Naive thymus-derived CD4-positive, alpha-beta T cell (primary cell): ENCODE data around the gene ARHGEF10L. TPM values are rescaled to one million over a fixed set of nuclear protein-coding genes. Genes with fewer than 3 reads are reported as not detected.

ENCODE experiments used
- ATAC-seq: fragments of 150-1000 bp; cut with Tn5 transposase; 2 replicates; pipeline ENCODE4 v1.10.0; 2021; ENCODE audit warnings: mild to moderate bottlenecking, moderate library complexity
- CTCF ChIA-PET: fragments of 350-600 bp; sonication (Branson Sonifier 250); formaldehyde crosslinking; loops from one replicate; lab custom pipeline; 2021; ENCODE audit warnings: antibody characterized with exemption; lab: Charles Lee
- POLR2A ChIA-PET: fragments of 350-600 bp; sonication (Branson Sonifier 250); formaldehyde crosslinking; loops from one replicate; lab custom pipeline; 2021; ENCODE audit warnings: antibody characterized with exemption, inconsistent platforms; lab: Charles Lee
- DNase-seq, 9 donors: peaks; one replicate each; pipeline versions ENCODE4 v3.0.0 to v3.0.0-alpha.2; 2020 to 2022; ENCODE audit warnings: mixed read lengths in 1 of 9
- H3K27ac ChIP-seq: one replicate; pipeline ENCODE4 v1.7.0; 2013; ENCODE audit warnings: mild to moderate bottlenecking, low read depth, low read length, moderate library complexity
- H3K27me3 ChIP-seq, 2 donors: one replicate each; pipeline ENCODE4 v1.7.0; 2013; ENCODE audit warnings: low read length in 2 of 2, mild to moderate bottlenecking in 2 of 2, moderate library complexity in 2 of 2; ENCODE audit not compliant: control insufficient read depth in 2 of 2, insufficient read depth in 2 of 2
- H3K36me3 ChIP-seq, 3 experiments: 1 replicate in 2 of 3; 2 replicates in 1 of 3; pipeline ENCODE4 v1.7.0; 2013; ENCODE audit warnings: low read length in 3 of 3, mild to moderate bottlenecking in 3 of 3, moderate library complexity in 1 of 3; ENCODE audit not compliant: insufficient read depth in 3 of 3, control insufficient read depth in 2 of 3
- H3K4me1 ChIP-seq, 2 donors: one replicate each; pipeline ENCODE4 v1.7.0; 2013; ENCODE audit warnings: low read length in 2 of 2, mild to moderate bottlenecking in 2 of 2, moderate library complexity in 1 of 2; ENCODE audit not compliant: control insufficient read depth in 2 of 2, insufficient read depth in 2 of 2
- H3K4me3 ChIP-seq: 2 replicates; pipeline ENCODE4 v1.7.0; 2013; ENCODE audit warnings: mild to moderate bottlenecking, low read length
- H3K9me3 ChIP-seq, 3 experiments: 1 replicate in 2 of 3; 2 replicates in 1 of 3; pipeline ENCODE4 v1.7.0; 2013; ENCODE audit warnings: low read length in 3 of 3; ENCODE audit not compliant: control insufficient read depth in 2 of 3
- H3K27ac Mint-ChIP-seq, 9 donors: one replicate each; pipeline ENCODE4 v1.8.0; 2020 to 2022; ENCODE audit warnings: mixed read lengths in 9 of 9, mild to moderate bottlenecking in 8 of 9, moderate library complexity in 5 of 9, inconsistent platforms in 2 of 9
- H3K27me3 Mint-ChIP-seq, 5 donors: one replicate each; pipeline ENCODE4 v1.8.0; 2021 to 2022; ENCODE audit warnings: mixed read lengths in 5 of 5, mild to moderate bottlenecking in 1 of 5
- H3K36me3 Mint-ChIP-seq, 5 donors: one replicate each; pipeline ENCODE4 v1.8.0; 2020 to 2022; ENCODE audit warnings: mixed read lengths in 5 of 5, mild to moderate bottlenecking in 3 of 5, inconsistent platforms in 1 of 5
- H3K4me1 Mint-ChIP-seq, 7 donors: one replicate each; pipeline ENCODE4 v1.8.0; 2020 to 2022; ENCODE audit warnings: mixed read lengths in 7 of 7, mild to moderate bottlenecking in 3 of 7, inconsistent platforms in 1 of 7
- H3K4me3 Mint-ChIP-seq, 10 donors: one replicate each; pipeline ENCODE4 v1.8.0; 2020 to 2022; ENCODE audit warnings: mild to moderate bottlenecking in 10 of 10, mixed read lengths in 10 of 10, moderate library complexity in 6 of 10, inconsistent platforms in 2 of 10
- H3K9me3 Mint-ChIP-seq, 11 donors: one replicate each; pipeline ENCODE4 v1.8.0; 2020 to 2022; ENCODE audit warnings: mixed read lengths in 11 of 11, mild to moderate bottlenecking in 4 of 11, inconsistent platforms in 1 of 11, moderate library complexity in 1 of 11
- intact Hi-C, 2 donors: fragments of 100-400 bp; cut with micrococcal nuclease; formaldehyde crosslinking; loops; one replicate each; pipeline ENCODE4 v1.15.1; 2023
- polyA plus RNA-seq, 2 donors: library from polyadenylated mRNA; unstranded; fragments of 300-500 nt; fragmentation: Illumina TruSeq; gene quantifications; one replicate each; pipeline ENCODE4 v1.2.3, GENCODE V29; 2021
- total RNA-seq, 6 experiments: library from RNA in 5 of 6; stranded (reverse) in 5 of 6; gene quantifications; 1 replicate in 5 of 6; 2 replicates in 1 of 6; pipeline ENCODE4 v1.2.3 and lab custom pipeline; 2021 to 2026

ARHGEF10L gene
- total and polyA plus RNA-seq, 7 experiments from 2014 or later: 0.59 to 19.7 (median 0.84) TPM; not detected in 3

DNA sequence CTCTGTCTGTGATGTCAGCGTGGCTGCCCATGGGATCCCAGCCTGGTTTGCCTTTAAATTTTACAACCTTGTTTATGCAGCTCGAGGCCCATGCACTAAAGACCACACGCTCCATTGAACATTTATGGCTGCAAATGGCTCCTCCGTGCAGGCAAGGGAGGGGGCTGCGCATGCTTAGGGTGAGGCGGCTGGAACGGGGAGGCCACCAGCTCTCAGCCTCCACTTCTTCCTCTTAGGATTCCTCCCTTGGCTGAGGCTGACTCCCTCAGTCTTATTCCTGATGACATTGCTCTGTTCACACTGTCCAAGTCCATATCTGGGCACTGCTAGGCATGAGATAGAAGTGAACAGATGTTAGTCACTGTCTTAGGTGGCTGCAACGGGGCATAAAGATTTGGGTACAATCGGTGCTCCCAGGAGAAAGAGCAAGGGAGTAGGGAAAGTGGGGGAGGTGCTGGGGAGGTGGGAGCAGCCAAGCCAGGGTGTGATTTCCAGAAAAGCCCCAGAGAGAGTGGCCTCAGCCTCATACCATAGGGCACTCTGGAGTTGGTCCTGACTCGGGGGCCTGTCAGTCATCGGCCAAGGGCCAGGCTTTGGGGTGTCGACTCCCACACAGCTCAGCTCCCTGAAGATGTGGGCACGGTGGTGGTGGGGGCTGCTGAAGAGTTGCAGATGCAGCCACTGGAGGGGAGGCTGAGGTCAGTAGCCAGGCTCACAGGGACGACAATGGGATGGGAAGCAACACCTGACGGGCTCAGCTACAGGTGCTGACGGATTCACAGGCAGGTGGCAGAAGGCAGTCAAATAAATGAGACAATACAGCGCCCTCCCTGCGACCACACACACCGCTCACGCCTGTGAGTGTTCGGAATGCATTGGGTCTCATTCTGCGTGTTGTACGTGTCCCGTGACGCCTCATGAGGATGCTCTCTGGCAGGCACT is 178.4 kb downstream of the ARHGEF10L start:
- Mint-ChIP-seq H3K36me3 (no peaks in the 10 kb centered on the region), H3K9me3 (no peaks in the 10 kb centered on the region), H3K27me3 (peaks cover 3 to 20% (median 5%) of the 10 kb centered on the region in 5 donors), H3K4me3 (no peak overlapping the region), H3K4me1 (no peaks in the 10 kb centered on the region), H3K27ac (no peak overlapping the region)
- no peak for ATAC-seq
- intact Hi-C loops: no loop called here
- Histone ChIP-seq H3K27ac (no peak overlapping the region), H3K4me3 (no peak overlapping the region), H3K27me3 (no peaks in the 10 kb centered on the region), H3K9me3 (no peaks in the 10 kb centered on the region), H3K36me3 (no peaks in the 10 kb centered on the region), H3K4me1 (no peaks in the 10 kb centered on the region)
- ChIA-PET POLR2A (no interaction called here), CTCF (no interaction called here)
- DNase-seq: no peak

DNA sequence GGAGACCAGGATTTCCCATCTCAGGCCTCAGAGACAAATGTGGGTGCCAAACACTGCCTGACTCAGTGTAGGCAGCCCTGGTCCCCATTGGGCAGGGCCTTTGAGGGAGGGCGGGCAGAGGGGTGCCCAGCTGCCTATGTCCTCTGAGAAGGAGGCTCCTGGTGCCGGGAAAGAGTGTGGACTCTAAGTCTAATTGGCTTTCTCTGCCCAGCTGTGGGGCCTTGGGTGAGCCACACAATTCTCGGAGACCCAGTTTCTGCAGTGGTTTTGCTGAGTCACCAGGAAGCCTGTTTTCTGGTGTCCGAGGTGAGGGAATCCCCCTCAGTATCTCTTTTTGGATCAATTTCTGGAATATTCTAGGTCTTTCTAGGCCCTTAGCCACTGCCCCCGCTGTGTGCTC is 180.4 kb downstream of the ARHGEF10L start:
- no peak overlapping the region for H3K4me3 Mint-ChIP-seq
- no peak overlapping the region for H3K4me3 ChIP-seq
- no peaks in the 10 kb centered on the region for H3K36me3 Mint-ChIP-seq
- no peaks in the 10 kb centered on the region for H3K9me3 Mint-ChIP-seq
- no peaks in the 10 kb centered on the region for H3K27me3 ChIP-seq
- H3K36me3 ChIP-seq: no peaks in the 10 kb centered on the region
- ChIA-PET POLR2A (no interaction called here), CTCF (no interaction called here)
- no peak overlapping the region for H3K27ac ChIP-seq
- no peaks in the 10 kb centered on the region for H3K9me3 ChIP-seq
- no peaks in the 10 kb centered on the region for H3K4me1 ChIP-seq
- intact Hi-C loops: no loop called here
- no peak for DNase-seq
- H3K27ac Mint-ChIP-seq: no peak overlapping the region
- H3K4me1 Mint-ChIP-seq: no peaks in the 10 kb centered on the region
- ATAC-seq: no peak
- peaks cover 3 to 20% (median 5%) of the 10 kb centered on the region in 5 donors for H3K27me3 Mint-ChIP-seq

DNA sequence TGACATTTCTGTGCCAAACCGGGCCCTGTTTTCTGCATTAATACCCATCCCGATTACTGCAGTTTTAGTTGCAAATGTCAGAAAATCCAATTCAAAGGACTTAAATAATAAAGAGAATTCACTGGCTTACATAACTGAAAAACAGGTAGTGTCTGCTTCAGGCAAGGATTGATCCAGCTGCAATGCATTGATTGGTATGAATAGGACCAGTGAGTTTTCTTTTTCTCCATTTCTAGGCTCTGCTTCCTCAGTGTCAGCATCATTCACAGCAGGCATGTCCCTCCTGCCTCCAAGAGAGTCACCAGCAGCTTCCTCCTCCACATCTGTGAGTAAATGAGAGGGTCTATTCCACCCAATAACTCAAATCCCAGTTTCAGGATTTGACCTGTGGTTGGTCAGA is 181.9 kb downstream of the ARHGEF10L start:
- H3K9me3 ChIP-seq: no peaks in the 10 kb centered on the region
- H3K36me3 Mint-ChIP-seq: no peaks in the 10 kb centered on the region
- CTCF ChIA-PET: no interaction called here
- intact Hi-C loops: no loop called here
- peaks cover 3 to 20% (median 5%) of the 10 kb centered on the region in 5 donors for H3K27me3 Mint-ChIP-seq
- no peak overlapping the region for H3K4me3 ChIP-seq
- ATAC-seq: no peak
- H3K27me3 ChIP-seq: no peaks in the 10 kb centered on the region
- no peaks in the 10 kb centered on the region for H3K36me3 ChIP-seq
- no peaks in the 10 kb centered on the region for H3K4me1 Mint-ChIP-seq
- no peaks in the 10 kb centered on the region for H3K9me3 Mint-ChIP-seq
- H3K4me1 ChIP-seq: no peaks in the 10 kb centered on the region
- POLR2A ChIA-PET: no interaction called here
- DNase-seq: no peak
- no peak overlapping the region for H3K4me3 Mint-ChIP-seq
- no peak overlapping the region for H3K27ac ChIP-seq
- no peak overlapping the region for H3K27ac Mint-ChIP-seq

DNA sequence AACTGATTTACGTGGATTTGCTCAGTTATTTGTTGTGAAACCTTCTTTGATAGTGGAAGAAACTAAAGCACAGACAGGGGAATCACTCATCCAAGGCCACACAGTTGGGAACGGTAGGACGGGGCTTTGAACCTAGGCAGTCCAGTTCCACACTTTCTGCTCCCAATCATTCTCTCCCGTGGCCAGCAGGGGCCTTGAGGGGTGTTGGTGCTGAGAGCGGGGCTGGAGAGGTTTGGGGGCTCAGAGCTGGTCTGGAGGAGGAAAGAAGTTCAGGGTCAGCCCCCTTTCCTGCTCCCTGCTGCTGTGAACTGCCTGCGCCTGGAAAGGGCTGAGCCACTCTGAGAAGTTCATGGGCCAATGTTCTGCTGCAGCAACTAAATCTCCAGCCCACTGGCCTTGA is 184.2 kb downstream of the ARHGEF10L start:
- Mint-ChIP-seq H3K27ac (no peak overlapping the region), H3K36me3 (no peaks in the 10 kb centered on the region), H3K9me3 (peaks cover 0 to 8% (median 0%) of the 10 kb centered on the region in 11 donors), H3K4me3 (no peak overlapping the region), H3K4me1 (no peaks in the 10 kb centered on the region), H3K27me3 (peaks cover 0 to 21% (median 3%) of the 10 kb centered on the region in 5 donors)
- no peak overlapping the region for H3K27ac ChIP-seq
- ChIA-PET CTCF (no interaction called here), POLR2A (no interaction called here)
- no peak overlapping the region for H3K4me3 ChIP-seq
- no peaks in the 10 kb centered on the region for H3K36me3 ChIP-seq
- H3K9me3 ChIP-seq: no peaks in the 10 kb centered on the region
- intact Hi-C loops: no loop called here
- ATAC-seq: no peak
- H3K27me3 ChIP-seq: no peaks in the 10 kb centered on the region
- no peak for DNase-seq
- H3K4me1 ChIP-seq: no peaks in the 10 kb centered on the region

DNA sequence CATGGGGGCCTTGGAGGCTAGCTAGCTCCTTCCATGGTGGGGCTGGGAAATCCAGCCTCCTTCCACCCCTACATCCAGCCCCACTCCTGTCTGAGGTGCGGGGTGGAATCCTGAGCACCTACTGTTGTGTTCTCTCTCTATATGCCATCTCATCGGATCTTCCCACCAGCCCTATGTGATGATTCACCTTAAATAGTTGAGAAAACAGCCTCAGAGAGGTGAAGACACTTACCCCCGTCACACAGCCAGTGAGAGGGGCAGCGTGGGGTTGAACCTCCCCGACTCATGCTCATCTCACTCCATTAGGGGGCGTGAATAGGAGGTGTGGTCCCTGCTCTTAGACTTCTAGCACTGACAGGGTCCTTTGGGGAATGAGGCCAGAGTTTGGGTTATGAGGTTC is 184.7 kb downstream of the ARHGEF10L start:
- intact Hi-C loops: no loop called here
- Mint-ChIP-seq H3K27ac (no peak overlapping the region), H3K27me3 (peaks cover 0 to 21% (median 3%) of the 10 kb centered on the region in 5 donors), H3K9me3 (peaks cover 0 to 8% (median 0%) of the 10 kb centered on the region in 11 donors), H3K36me3 (peaks cover 0 to 5% (median 0%) of the 10 kb centered on the region in 5 donors), H3K4me3 (no peak overlapping the region), H3K4me1 (no peaks in the 10 kb centered on the region)
- DNase-seq: no peak
- ChIA-PET CTCF (no interaction called here), POLR2A (no interaction called here)
- H3K4me1 ChIP-seq: no peaks in the 10 kb centered on the region
- no peak overlapping the region for H3K27ac ChIP-seq
- H3K4me3 ChIP-seq: no peak overlapping the region
- H3K9me3 ChIP-seq: no peaks in the 10 kb centered on the region
- H3K36me3 ChIP-seq: no peaks in the 10 kb centered on the region
- H3K27me3 ChIP-seq: no peaks in the 10 kb centered on the region
- no peak for ATAC-seq

DNA sequence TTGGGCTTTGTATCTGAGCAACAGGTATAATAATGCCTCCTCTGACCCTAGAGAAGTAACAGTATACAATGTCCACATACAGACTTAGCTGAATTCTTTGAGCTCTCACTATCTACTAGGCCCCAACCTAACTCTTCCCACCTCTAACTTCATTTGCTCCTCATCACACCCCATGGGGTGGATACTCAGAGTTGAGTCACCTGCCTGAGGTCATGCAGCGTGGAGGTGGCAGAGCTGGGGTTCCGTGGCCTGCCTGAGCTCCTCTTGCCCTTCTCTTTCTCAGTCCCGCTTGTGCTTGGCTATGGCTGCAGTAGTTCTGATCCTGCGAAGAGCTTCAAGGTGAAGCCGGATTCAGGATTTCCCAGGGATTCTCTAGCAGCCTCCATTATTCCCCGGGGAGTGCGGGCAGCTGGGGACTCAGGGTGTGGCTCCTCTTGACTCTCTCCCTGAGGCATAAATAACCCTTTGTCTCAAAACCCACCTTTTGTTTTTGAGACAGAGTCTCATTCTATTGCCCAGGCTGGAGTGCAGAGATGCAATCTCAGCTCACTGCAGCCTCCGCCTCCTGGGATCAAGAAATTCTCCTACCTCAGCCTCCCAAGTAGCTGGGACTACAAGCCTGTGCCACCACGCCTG is 185.7 kb downstream of the ARHGEF10L start:
- Mint-ChIP-seq H3K9me3 (peaks cover 0 to 9% (median 0%) of the 10 kb centered on the region in 11 donors), H3K27me3 (peaks cover under 1 to 19% (median 3%) of the 10 kb centered on the region in 5 donors), H3K27ac (no peak overlapping the region), H3K4me1 (no peaks in the 10 kb centered on the region), H3K4me3 (no peak overlapping the region), H3K36me3 (peaks cover 0 to 5% (median 0%) of the 10 kb centered on the region in 5 donors)
- Histone ChIP-seq H3K4me1 (no peaks in the 10 kb centered on the region), H3K27me3 (no peaks in the 10 kb centered on the region), H3K36me3 (no peaks in the 10 kb centered on the region), H3K4me3 (no peak overlapping the region), H3K9me3 (no peaks in the 10 kb centered on the region), H3K27ac (no peak overlapping the region)
- ChIA-PET CTCF (no interaction called here), POLR2A (no interaction called here)
- DNase-seq (no peak), ATAC-seq (no peak)
- intact Hi-C loops: no loop called here
